Measurements from ENCODE around the gene ZNF512. TPM values are rescaled to one million over a fixed set of nuclear protein-coding genes. Genes with fewer than 3 reads are reported as not detected.

Gene ZNF512
- total and polyA plus RNA-seq, 7 experiments from 2014 or later, result 26.6 to 64.6 (median 48.6) TPM

GRCh38 chr2:27606611-27607010 lies 23.8 kb downstream of the ZNF512 start:
- ChIA-PET POLR2A (no interaction called here), CTCF (no interaction called here)
- intact Hi-C loops (cut with micrococcal nuclease), result no loop called here
- H3K4me1 ChIP-seq (ENCODE audit: control insufficient read depth in 2 of 2, insufficient read depth in 2 of 2, low read length in 2 of 2), result no peaks in the 10 kb centered on the region
- no peak overlapping the region for H3K27ac ChIP-seq (ENCODE audit: low read depth, low read length)
- peaks cover 14 to 47% (median 30%) of the 10 kb centered on the region in 5 donors for H3K36me3 Mint-ChIP-seq
- H3K27me3 Mint-ChIP-seq, result no peaks in the 10 kb centered on the region
- no peak overlapping the region for H3K4me3 Mint-ChIP-seq
- DNase-seq, result no peak
- H3K27me3 ChIP-seq (ENCODE audit: control insufficient read depth in 2 of 2, insufficient read depth in 2 of 2, low read length in 2 of 2), result no peaks in the 10 kb centered on the region
- peaks cover 0 to 4% (median 0%) of the 10 kb centered on the region in 7 donors for H3K4me1 Mint-ChIP-seq
- peaks cover 19 to 76% (median 23%) of the 10 kb centered on the region in 3 experiments for H3K36me3 ChIP-seq (ENCODE audit: control insufficient read depth in 2 of 3, insufficient read depth in 3 of 3, low read length in 3 of 3)
- no peak overlapping the region for H3K4me3 ChIP-seq (ENCODE audit: low read length)
- H3K9me3 ChIP-seq (ENCODE audit: control insufficient read depth in 2 of 3, low read length in 3 of 3), result no peaks in the 10 kb centered on the region
- peaks cover 0 to 2% (median 0%) of the 10 kb centered on the region in 11 donors for H3K9me3 Mint-ChIP-seq
- no peak overlapping the region for H3K27ac Mint-ChIP-seq
- ATAC-seq, result no peak

DNA sequence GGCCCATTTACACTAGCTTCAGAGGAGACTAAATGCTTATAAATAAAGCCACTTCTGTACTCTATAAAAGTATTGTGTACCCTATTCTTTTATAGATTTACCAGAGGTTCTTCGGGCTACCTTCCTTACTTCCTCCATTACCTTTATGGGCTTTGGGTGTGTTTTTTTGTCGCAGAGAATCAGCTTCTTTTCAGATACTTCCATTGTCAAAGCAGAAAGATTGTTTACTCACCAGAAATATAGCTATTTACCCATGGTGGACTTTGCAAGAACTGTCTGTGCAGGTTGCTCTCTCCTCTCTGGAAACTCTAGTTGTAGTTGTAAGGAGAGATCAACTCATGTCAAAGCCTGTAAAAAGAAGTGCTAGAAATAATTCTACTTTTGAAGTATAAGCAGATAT lies 31.1 kb downstream of the ZNF512 start:
- Histone ChIP-seq H3K4me1 (ENCODE audit: control insufficient read depth in 2 of 2, insufficient read depth in 2 of 2, low read length in 2 of 2) (no peaks in the 10 kb centered on the region), H3K27me3 (ENCODE audit: control insufficient read depth in 2 of 2, insufficient read depth in 2 of 2, low read length in 2 of 2) (no peaks in the 10 kb centered on the region), H3K36me3 (ENCODE audit: control insufficient read depth in 2 of 3, insufficient read depth in 3 of 3, low read length in 3 of 3) (peaks cover 19 to 76% (median 45%) of the 10 kb centered on the region in 3 experiments), H3K9me3 (ENCODE audit: control insufficient read depth in 2 of 3, low read length in 3 of 3) (no peaks in the 10 kb centered on the region), H3K4me3 (ENCODE audit: low read length) (no peak overlapping the region), H3K27ac (ENCODE audit: low read depth, low read length) (no peak overlapping the region)
- Mint-ChIP-seq H3K27ac (no peak overlapping the region), H3K36me3 (peaks cover 16 to 46% (median 33%) of the 10 kb centered on the region in 5 donors), H3K9me3 (peaks cover 0 to 2% (median 0%) of the 10 kb centered on the region in 11 donors), H3K4me1 (peaks cover 0 to 4% (median 0%) of the 10 kb centered on the region in 7 donors), H3K27me3 (no peaks in the 10 kb centered on the region), H3K4me3 (no peak overlapping the region)
- CTCF ChIA-PET, result no interaction called here
- ATAC-seq (no peak), DNase-seq (no peak)
- POLR2A ChIA-PET, result interaction anchor here (0.8 kb wide), 1 partner anchor 173 kb away, joined by 3 read pairs; no protein-coding TSS in a partner anchor
- intact Hi-C loops (cut with micrococcal nuclease), result no loop called here

- Histone ChIP-seq H3K9me3 (ENCODE audit: control insufficient read depth in 2 of 3, low read length in 3 of 3) (no peaks in the 10 kb centered on the region), H3K4me1 (ENCODE audit: control insufficient read depth in 2 of 2, insufficient read depth in 2 of 2, low read length in 2 of 2) (no peaks in the 10 kb centered on the region), H3K36me3 (ENCODE audit: control insufficient read depth in 2 of 3, insufficient read depth in 3 of 3, low read length in 3 of 3) (peaks cover 20 to 70% (median 45%) of the 10 kb centered on the region in 3 experiments), H3K27ac (ENCODE audit: low read depth, low read length) (no peak overlapping the region), H3K27me3 (ENCODE audit: control insufficient read depth in 2 of 2, insufficient read depth in 2 of 2, low read length in 2 of 2) (no peaks in the 10 kb centered on the region), H3K4me3 (ENCODE audit: low read length) (no peak overlapping the region)
- Mint-ChIP-seq H3K4me1 (peaks cover 0 to 4% (median 0%) of the 10 kb centered on the region in 7 donors), H3K27ac (no peak overlapping the region), H3K36me3 (peaks cover 16 to 50% (median 34%) of the 10 kb centered on the region in 5 donors), H3K27me3 (no peaks in the 10 kb centered on the region), H3K9me3 (peaks cover 0 to 2% (median 0%) of the 10 kb centered on the region in 11 donors), H3K4me3 (no peak overlapping the region)
- ATAC-seq (no peak), DNase-seq (no peak)
- intact Hi-C loops (cut with micrococcal nuclease), result no loop called here
- POLR2A ChIA-PET, result interaction anchor here (0.6 kb wide), 1 partner anchor 23 kb away, joined by 3 read pairs; no protein-coding TSS in a partner anchor
- CTCF ChIA-PET, result no interaction called here
These were observed 32.5 kb downstream of the ZNF512 start for GRCh38 chr2:27615316-27615715.

DNA sequence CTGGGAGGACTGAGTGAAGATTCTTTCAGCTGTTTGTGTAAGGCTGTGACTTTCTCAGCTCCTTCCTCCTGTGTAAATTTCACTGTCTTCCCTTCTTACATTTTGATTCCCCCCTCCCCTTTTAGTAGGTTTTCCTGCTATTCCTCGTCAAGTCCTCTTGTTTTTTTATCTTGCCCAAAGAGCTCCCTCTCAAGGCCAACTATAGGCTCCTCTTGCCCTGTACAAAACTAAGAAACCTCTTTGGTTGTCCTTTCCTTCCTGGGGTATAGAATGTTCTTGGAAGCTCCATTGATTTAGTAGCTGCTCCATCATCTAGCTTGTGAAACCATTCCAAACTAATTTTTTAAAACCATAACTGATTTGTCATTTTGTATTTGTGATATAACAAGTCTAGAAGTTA lies 38.7 kb downstream of the ZNF512 start:
- Mint-ChIP-seq H3K4me1 (peaks cover 0 to 4% (median 0%) of the 10 kb centered on the region in 7 donors), H3K9me3 (no peaks in the 10 kb centered on the region), H3K27me3 (no peaks in the 10 kb centered on the region), H3K27ac (peak overlapping the region in 1 of 9 donors; percentile 53), H3K36me3 (peaks cover 32 to 53% (median 34%) of the 10 kb centered on the region in 5 donors), H3K4me3 (no peak overlapping the region)
- Histone ChIP-seq H3K4me3 (ENCODE audit: low read length) (no peak overlapping the region), H3K4me1 (ENCODE audit: control insufficient read depth in 2 of 2, insufficient read depth in 2 of 2, low read length in 2 of 2) (no peaks in the 10 kb centered on the region), H3K27ac (ENCODE audit: low read depth, low read length) (no peak overlapping the region), H3K36me3 (ENCODE audit: control insufficient read depth in 2 of 3, insufficient read depth in 3 of 3, low read length in 3 of 3) (peaks cover 26 to 70% (median 30%) of the 10 kb centered on the region in 3 experiments), H3K27me3 (ENCODE audit: control insufficient read depth in 2 of 2, insufficient read depth in 2 of 2, low read length in 2 of 2) (no peaks in the 10 kb centered on the region), H3K9me3 (ENCODE audit: control insufficient read depth in 2 of 3, low read length in 3 of 3) (no peaks in the 10 kb centered on the region)
- intact Hi-C loops (cut with micrococcal nuclease), result loop anchor here in 1 of 2 donors (10.0 kb wide), 1 partner anchor 547 kb away; the partner anchor contains the start of genes EMILIN1 and OST4
- CTCF ChIA-PET, result interaction anchor here (1.2 kb wide), 1 partner anchor 62 kb away, joined by 3 read pairs; no protein-coding TSS in a partner anchor
- no peak for DNase-seq
- ATAC-seq, result no peak
- POLR2A ChIA-PET, result interaction anchor here (0.8 kb wide), 1 partner anchor 38 kb away, joined by 3 read pairs; no protein-coding TSS in a partner anchor

- intact Hi-C loops (cut with micrococcal nuclease), result loop anchor here in 1 of 2 donors (10.0 kb wide), 1 partner anchor 548 kb away; the partner anchor contains the start of genes EMILIN1 and OST4
These were observed 40.1 kb downstream of the ZNF512 start for GRCh38 chr2:27622921-27623384.

DNA sequence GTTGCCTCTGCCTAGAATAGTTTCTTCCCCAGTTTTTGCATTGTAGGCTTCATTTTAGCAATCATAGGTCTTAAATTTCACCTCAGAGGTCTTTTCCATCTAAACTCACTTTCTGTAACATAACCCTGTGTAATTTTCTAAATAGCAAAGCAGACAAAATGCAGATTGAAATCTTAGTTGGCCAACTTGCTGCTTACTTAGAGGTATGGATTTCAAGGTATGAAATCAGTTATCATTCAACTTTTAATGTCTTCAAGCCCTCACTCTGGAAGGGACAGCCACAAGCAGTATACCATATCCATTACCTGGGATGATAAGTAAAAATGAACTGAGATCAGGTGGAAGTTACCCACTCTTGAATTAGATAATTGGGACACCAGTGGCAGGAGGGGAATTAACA lies 42.1 kb downstream of the ZNF512 start:
- Histone ChIP-seq H3K4me1 (ENCODE audit: control insufficient read depth in 2 of 2, insufficient read depth in 2 of 2, low read length in 2 of 2) (peaks cover 11 to 13% of the 10 kb centered on the region in 2 donors), H3K9me3 (ENCODE audit: control insufficient read depth in 2 of 3, low read length in 3 of 3) (no peaks in the 10 kb centered on the region), H3K27ac (ENCODE audit: low read depth, low read length) (no peak overlapping the region), H3K27me3 (ENCODE audit: control insufficient read depth in 2 of 2, insufficient read depth in 2 of 2, low read length in 2 of 2) (no peaks in the 10 kb centered on the region), H3K36me3 (ENCODE audit: control insufficient read depth in 2 of 3, insufficient read depth in 3 of 3, low read length in 3 of 3) (peaks cover 12 to 48% (median 20%) of the 10 kb centered on the region in 3 experiments), H3K4me3 (ENCODE audit: low read length) (no peak overlapping the region)
- CTCF ChIA-PET, result no interaction called here
- no peaks in the 10 kb centered on the region for H3K27me3 Mint-ChIP-seq
- intact Hi-C loops (cut with micrococcal nuclease), result loop anchor here in 1 of 2 donors (5.0 to 10.0 kb wide), 2 partner anchors 550 to 1127 kb away; partner anchors contain the start of genes EMILIN1, OST4 and PPP1CB
- ATAC-seq (no peak), DNase-seq (no peak)
- H3K9me3 Mint-ChIP-seq, result no peaks in the 10 kb centered on the region
- POLR2A ChIA-PET, result no interaction called here
- H3K4me3 Mint-ChIP-seq, result no peak overlapping the region
- H3K27ac Mint-ChIP-seq, result peak overlapping the region in 3 of 9 donors; percentile 1 to 5 (median 5)
- H3K36me3 Mint-ChIP-seq, result peaks cover 16 to 36% (median 22%) of the 10 kb centered on the region in 5 donors
- H3K4me1 Mint-ChIP-seq, result peaks cover 0 to 20% (median 0%) of the 10 kb centered on the region in 7 donors

More at GRCh38 chr2:27622921-27623384, 40.1 kb downstream of the ZNF512 start:
- H3K27ac ChIP-seq (ENCODE audit: low read depth, low read length), result no peak overlapping the region
- no peaks in the 10 kb centered on the region for H3K27me3 Mint-ChIP-seq
- CTCF ChIA-PET, result no interaction called here
- POLR2A ChIA-PET, result no interaction called here
- ATAC-seq (no peak), DNase-seq (no peak)
- peaks cover 23 to 44% (median 26%) of the 10 kb centered on the region in 5 donors for H3K36me3 Mint-ChIP-seq
- no peaks in the 10 kb centered on the region for H3K9me3 ChIP-seq (ENCODE audit: control insufficient read depth in 2 of 3, low read length in 3 of 3)
- H3K27ac Mint-ChIP-seq, result no peak overlapping the region
- no peak overlapping the region for H3K4me3 ChIP-seq (ENCODE audit: low read length)
- no peak overlapping the region for H3K4me3 Mint-ChIP-seq
- H3K36me3 ChIP-seq (ENCODE audit: control insufficient read depth in 2 of 3, insufficient read depth in 3 of 3, low read length in 3 of 3), result peaks cover 18 to 56% (median 20%) of the 10 kb centered on the region in 3 experiments
- peaks cover 0 to 18% (median 0%) of the 10 kb centered on the region in 7 donors for H3K4me1 Mint-ChIP-seq
- no peaks in the 10 kb centered on the region for H3K27me3 ChIP-seq (ENCODE audit: control insufficient read depth in 2 of 2, insufficient read depth in 2 of 2, low read length in 2 of 2)
- no peaks in the 10 kb centered on the region for H3K9me3 Mint-ChIP-seq
- H3K4me1 ChIP-seq (ENCODE audit: control insufficient read depth in 2 of 2, insufficient read depth in 2 of 2, low read length in 2 of 2), result peaks cover 1% of the 10 kb centered on the region in 2 donors

All from naive thymus-derived CD4-positive, alpha-beta T cell (primary cell).